Measurements from ENCODE around the gene PRR32.
"Not testable (repeated sequence)": the region's sequence is repeated elsewhere in the genome, so short reads cannot be mapped to it uniquely, and the experiment has no call there.

PRR32 gene, protein sequence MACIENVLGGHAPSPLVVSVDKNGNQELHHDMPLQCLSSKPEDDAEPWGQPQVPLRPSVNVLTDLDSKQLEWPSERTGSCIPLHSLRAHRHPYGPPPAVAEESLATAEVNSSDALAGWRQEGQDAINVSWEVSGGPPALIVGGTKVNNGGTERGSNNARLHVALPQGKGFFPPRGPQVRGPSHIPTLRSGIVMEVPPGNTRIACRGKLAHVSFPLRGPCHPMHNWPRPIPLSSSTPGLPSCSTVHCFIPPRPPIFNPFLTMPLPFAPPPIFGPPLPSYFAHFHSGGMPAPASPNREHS

DNA sequence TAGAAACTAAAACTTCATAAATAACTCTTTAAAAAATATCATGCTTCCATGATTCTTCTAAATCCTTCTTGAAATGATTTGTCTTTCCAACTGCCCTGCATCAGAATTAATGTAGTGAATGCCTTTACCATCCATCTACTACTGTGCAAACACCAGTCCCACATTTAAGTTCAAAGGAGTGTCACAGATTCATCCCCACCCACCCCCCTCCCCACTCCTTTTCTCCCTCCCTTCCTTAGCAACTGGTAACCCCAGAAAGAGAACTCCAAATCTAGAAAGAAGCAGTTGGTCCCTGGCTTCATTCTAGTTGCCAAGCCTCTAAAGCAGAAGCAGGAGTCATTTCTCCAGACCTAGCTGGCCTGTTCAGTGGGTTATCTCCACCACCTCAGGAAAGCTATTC, at the start of gene PRR32:
PRR32 (plus strand) TSS at position 301 of the 400 bp plus-strand sequence. CDS start 115 bp downstream, outside the sequence.
- DNase-seq (ENCODE audit: low read depth) = no peak

DNA sequence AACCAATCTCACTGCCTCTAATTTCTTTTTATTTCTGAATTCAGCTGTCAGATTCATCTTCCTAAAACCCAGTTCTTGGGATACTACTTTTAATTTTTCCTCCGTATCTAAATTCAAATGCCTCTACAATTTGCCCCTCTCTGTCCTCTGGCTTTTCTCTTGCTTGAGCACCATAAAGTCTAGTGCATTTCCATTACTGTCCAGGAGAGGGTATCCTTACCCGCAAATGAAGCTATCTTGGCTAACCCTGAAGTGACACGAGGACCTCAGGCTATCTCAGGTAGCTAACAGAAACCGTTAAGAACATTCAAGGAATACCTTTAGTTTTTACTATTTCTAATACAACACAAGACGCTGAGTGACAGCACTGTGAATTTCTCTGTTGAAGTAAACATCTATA, 49.4 kb upstream of the PRR32 start:
- DNase-seq (ENCODE audit: low read depth) = no peak

DNA sequence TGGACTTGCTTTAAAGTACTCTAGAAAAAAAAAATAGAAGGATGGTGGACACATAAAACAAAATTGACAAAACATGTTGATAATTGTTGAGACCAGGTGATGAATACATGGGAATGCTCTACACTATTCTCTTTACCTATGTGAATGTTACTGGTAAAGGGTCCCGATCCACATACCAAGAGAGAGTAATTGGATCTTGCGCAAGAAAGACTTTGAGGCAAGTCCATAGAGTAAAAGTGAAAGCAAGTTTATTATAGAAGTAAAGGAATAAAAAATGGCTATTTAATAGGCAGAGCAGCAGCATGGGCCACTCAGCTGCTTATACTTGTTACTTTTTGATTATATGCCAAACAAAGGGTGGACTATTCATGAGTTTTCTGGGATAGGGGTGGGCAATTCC, 34.0 kb upstream of the PRR32 start:
- DNase-seq (ENCODE audit: low read depth) = no peak

DNA sequence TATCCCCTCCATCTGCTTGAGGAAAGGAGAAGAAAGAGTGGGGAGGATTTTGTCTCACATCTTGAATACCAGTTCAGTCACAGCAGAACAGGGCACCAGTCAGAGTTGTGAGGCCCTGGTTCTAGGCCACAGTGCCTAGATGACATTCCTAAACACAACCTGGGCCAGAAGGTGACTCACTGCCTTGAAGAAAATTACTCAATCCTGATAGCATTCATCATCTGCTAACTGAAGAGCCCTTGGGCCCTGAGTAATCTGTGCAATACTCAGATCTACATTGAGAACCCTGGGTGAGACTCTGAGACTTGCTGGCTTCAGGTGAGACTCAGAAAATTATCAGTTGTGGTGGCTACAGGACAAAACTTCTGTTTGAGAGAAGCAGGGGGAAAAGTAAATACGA, 20.5 kb upstream of the PRR32 start:
- no peak for DNase-seq (ENCODE audit: low read depth)

DNA sequence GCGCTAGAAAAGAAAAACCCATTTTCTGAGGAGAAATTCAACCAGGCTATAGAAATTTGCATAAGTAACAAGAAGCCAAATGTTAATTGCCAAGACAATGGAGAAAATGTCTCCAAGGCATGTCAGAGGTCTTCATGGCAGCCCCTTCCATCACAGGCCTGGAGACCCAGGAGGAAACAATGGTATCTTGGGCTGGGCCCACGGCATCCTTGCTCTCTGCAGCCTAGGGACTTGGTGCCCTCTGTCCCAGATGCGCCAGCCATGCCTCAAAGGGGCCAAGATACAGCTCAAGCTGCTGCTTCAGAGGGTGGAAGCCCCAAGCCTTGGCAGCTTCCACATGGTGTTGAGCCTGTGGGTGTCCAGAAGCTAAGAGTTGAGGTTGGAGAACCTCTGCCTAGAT, 12.7 kb upstream of the PRR32 start:
- not testable (repeated sequence) for DNase-seq (ENCODE audit: low read depth)

DNA sequence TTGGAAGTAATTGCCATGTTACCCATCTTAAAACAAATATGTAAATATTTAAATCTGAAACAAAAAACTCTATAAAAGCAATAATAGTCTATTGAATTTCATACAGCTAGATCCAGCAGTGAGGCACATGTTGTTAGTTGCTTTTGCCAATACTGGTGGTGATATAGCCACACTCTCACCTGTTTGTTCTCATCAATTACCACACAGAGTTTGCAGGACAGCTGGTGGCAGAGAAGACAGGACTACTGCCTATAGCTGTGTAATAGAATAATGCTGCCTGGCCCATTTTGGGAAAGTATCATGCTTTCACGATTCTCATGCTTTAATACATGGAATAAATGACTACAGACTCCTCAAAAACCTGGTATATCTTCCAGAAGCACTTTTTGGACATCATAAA, 3.7 kb upstream of the PRR32 start:
- no peak for DNase-seq (ENCODE audit: low read depth)

DNA sequence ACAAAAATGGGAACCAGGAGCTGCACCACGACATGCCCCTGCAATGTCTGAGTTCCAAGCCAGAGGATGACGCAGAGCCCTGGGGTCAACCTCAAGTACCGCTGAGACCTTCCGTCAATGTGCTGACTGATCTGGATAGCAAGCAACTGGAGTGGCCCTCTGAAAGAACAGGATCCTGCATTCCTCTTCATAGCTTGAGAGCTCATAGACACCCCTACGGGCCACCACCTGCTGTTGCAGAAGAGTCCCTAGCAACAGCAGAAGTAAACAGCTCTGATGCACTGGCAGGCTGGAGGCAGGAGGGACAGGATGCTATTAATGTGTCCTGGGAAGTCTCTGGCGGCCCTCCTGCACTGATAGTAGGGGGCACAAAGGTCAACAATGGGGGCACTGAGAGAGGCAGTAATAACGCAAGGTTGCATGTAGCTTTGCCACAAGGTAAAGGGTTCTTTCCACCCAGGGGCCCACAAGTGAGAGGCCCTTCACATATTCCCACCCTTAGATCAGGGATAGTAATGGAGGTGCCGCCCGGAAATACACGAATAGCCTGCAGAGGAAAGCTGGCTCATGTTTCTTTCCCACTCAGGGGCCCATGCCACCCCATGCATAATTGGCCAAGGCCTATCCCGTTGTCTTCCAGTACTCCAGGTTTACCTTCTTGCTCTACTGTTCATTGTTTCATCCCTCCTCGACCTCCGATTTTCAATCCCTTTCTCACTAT, 1.3 kb downstream of the PRR32 start:
- no peak for DNase-seq (ENCODE audit: low read depth)

DNA sequence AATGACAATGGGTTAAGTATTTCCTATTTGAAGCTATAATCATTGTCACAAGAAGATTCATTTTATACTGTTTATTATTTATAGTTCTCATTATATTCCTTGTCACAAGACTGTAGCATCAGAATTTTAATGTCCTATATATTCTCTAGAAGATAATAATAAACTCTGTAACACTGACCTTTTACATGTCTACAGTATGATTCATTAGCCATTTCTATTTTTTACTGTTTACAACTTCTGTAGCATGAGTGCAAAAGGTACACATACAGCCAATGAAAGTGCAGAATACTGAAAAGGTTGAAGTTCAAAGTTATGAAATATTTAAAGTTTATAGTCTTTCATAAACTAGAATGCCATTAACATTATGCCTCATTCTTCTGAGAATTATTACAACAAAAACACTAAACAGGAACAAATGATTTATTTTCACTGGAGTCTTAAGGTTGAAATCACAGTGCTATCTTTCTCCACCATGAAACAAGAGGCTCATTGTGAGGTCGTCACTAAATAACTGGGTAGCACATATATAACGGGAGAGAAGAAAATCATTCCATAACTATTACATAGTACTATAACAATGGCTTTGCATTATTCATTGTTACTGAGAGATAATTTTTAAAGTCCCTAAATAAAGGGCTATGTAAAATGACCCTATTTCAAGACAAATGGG, 4.9 kb downstream of the PRR32 start:
- DNase-seq (ENCODE audit: low read depth) = no peak

DNA sequence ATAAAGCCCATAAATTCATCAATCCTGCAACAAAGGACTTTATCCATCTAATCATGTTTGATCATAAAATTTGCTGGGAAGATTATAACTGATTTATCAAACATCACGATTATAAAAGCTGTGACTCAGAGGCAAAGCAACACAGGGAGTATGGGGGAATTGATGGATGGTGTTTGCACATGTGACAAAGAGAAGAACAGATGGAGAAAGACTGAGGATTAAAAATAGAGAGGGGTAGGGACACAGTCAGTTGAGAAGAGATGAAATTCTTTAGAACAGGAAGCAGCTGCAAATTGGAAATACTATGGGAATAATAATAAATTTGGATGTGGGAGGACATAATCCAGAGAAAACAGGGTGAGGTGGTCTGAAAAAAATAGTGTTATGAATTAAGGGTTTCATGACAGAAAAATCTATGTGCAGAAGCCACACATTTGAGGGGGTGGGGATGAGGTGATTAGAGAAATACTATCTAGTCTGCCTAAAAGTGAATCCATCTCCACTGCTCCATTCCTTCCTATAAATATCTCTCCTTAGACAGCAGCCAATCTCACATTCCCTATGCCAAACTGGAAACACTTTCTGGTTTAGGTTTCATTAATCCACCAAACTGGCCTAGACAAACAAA, 6.2 kb downstream of the PRR32 start:
- no peak for DNase-seq (ENCODE audit: low read depth)

DNA sequence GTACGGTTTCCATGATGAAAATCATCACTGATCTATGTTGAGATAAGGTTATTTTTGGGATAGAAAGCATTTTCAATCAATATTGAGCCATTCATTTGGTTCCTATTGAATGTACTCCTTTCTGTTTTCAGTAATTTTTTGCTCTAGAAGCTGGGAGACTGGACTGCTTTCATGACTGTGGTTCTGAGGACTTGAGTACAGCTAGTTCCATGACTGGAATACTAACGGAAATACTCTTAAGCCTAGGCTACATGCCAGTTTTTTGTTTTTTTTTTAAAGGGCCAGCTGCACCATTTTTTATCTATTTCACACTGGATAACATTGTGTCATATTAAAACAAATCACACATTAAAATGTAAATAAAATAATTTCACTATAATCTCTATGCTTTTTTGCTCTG, 16.7 kb downstream of the PRR32 start:
- DNase-seq (ENCODE audit: low read depth) = no peak

DNA sequence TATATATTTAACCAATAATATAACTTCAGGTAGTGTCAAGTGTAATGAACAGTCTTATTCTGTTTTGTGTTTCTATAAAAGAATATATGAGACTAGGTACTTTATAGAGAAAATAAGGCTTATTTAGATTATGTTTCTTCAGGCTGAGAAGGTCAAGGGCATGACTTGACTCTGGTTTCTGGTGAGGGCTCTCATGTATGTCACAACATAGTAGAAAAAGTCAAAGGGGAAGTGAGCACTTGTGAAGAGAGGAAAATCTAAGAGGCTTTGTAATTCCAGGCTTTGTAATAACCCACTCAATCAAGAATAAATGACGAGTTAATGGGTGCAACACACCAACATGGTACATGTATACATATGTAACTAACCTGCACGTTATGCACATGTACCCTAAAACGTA, 27.6 kb downstream of the PRR32 start:
- DNase-seq (ENCODE audit: low read depth) = no peak

DNA sequence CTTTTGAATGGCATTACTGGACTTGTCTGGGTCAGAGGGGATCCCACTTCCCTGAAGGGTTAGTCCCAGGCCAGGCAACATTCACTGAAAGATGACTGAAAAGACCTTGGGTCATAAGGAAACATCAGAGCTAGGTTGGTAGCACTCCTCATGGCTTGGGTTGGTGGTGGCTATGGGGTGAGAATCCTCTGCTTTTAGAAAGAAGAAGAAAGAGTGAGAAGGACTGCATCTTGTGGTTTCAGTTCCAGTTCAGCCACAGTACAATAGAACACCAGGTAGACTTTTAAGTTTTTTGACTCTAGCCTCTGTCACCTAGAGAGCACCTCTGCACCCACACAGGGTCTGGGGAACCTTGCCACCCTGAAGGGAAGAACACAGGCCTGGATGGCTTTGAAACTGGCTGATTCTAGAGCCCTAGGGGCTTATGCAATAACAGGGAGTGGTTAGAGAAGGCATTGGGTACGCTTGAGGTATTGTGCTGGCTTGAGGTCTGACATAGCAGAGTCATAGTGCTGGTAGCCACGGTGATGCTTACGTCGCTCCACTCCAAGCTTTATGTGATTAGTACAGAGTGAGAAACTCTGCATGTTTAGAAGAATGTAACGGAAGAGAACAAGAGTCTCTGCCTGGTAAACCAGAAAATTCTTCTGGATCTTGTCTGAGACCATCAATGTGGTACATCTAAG, 36.5 kb downstream of the PRR32 start:
- no peak for DNase-seq (ENCODE audit: low read depth)
